ENCODE results near the gene ZNF423. TPM values are rescaled to one million over a fixed set of nuclear protein-coding genes. Genes with fewer than 3 reads are reported as not detected.

Gene ZNF423
- total and polyA plus RNA-seq, 7 donors = 2.3 to 30.7 (median 14.4) TPM

DNA sequence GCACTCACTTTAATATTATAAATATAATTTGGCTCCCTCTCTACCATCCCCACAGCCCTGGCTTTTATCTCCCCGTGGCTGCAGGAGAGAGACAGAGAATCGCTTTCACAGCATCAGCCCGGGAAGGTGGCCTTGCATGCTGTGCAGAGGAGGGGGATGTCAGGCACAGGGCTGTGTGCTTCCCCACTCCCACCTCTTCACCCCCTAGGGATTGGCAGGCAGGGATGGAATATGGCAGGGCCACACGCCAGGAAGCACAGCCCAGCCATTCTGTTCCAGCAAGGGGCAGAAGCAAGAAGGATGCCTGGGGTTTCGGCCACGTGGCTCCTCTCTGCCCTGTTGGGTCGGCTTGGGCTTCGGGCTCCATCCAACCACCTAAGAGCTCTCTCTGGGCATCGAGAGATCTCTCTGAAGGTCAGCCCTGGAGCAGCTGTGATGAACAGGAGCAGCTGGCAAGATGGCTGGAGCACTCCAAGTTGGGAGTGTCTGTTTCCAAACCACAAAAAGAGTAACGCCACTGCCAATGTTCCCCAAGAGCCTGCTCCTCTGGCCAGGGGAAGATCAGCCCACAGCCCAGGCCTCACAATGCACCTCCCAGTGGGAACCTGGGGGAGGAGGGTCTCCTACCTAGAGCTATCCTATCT is 259.1 kb downstream of the ZNF423 start:
- Histone ChIP-seq H3K4me3 (peak overlapping the region; percentile 29), H3K27me3 (ENCODE audit: insufficient read depth in 3 of 3, low read length in 2 of 3) (peaks cover 0 to 3% (median 0%) of the 10 kb centered on the region in 3 donors), H3K4me1 (peaks cover 28% of the 10 kb centered on the region), H3K27ac (no peak overlapping the region), H3K9me3 (no peaks in the 10 kb centered on the region), H3K36me3 (ENCODE audit: insufficient read depth in 1 of 2, low read depth in 1 of 2) (no peaks in the 10 kb centered on the region)
- 23 to 41% (median 25%) methylated on average over 10 of the region's 10 CpGs for WGBS, 3 donors
- DNase-seq (peak; percentile 35 to 64), ATAC-seq (peak; percentile 72 to 86 (median 83))
- intact Hi-C loops (cut with DNase I) = loop anchor here in 1 of 2 donors (5.0 kb wide), 1 partner anchor 34 kb away; no protein-coding TSS in a partner anchor
- TF ChIP-seq, protein P1, sequence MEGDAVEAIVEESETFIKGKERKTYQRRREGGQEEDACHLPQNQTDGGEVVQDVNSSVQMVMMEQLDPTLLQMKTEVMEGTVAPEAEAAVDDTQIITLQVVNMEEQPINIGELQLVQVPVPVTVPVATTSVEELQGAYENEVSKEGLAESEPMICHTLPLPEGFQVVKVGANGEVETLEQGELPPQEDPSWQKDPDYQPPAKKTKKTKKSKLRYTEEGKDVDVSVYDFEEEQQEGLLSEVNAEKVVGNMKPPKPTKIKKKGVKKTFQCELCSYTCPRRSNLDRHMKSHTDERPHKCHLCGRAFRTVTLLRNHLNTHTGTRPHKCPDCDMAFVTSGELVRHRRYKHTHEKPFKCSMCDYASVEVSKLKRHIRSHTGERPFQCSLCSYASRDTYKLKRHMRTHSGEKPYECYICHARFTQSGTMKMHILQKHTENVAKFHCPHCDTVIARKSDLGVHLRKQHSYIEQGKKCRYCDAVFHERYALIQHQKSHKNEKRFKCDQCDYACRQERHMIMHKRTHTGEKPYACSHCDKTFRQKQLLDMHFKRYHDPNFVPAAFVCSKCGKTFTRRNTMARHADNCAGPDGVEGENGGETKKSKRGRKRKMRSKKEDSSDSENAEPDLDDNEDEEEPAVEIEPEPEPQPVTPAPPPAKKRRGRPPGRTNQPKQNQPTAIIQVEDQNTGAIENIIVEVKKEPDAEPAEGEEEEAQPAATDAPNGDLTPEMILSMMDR (IDR thresholded peaks at IDR 0.05) = no peak

DNA sequence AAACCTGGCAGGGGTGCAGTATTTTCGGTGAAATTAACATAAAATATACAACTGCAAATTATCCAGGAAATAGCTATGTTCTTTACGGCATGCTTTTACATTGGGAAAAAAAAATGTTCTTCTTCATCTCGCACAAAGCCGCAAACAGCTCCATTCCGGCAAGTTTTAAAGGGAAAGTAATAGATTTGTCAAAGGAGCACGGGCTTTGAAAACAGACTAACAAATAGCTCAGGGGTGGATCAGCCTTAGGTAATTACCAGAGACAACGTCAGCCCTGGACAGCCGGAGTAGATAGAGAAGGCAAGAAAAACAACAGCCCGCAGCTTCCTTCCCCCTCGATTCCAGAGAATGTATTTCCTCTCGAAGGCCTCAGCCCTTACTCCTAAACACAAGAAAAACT is 259.8 kb downstream of the ZNF423 start:
- TF ChIP-seq, protein P1 (IDR thresholded peaks at IDR 0.05) = no peak
- ATAC-seq = peak in 1 of 4 donors; percentile 26
- Histone ChIP-seq H3K9me3 (no peaks in the 10 kb centered on the region), H3K4me1 (peaks cover 28% of the 10 kb centered on the region), H3K27me3 (ENCODE audit: insufficient read depth in 3 of 3, low read length in 2 of 3) (peaks cover 0 to 3% (median 0%) of the 10 kb centered on the region in 3 donors), H3K36me3 (ENCODE audit: insufficient read depth in 1 of 2, low read depth in 1 of 2) (no peaks in the 10 kb centered on the region), H3K27ac (no peak overlapping the region), H3K4me3 (peak overlapping the region; percentile 29)
- intact Hi-C loops (cut with DNase I) = loop anchor here in 1 of 2 donors (5.0 kb wide), 1 partner anchor 34 kb away; no protein-coding TSS in a partner anchor
- 31 to 40% (median 40%) methylated on average over 11 of the region's 11 CpGs for WGBS, 3 donors
- DNase-seq = no peak

- no peak for DNase-seq
- TF ChIP-seq, protein P1 (IDR thresholded peaks at IDR 0.05) = no peak
- no peaks in the 10 kb centered on the region for H3K9me3 ChIP-seq
- WGBS, 3 donors = 88 to 96% (median 91%) methylated on average over 12 of the region's 12 CpGs
- ATAC-seq = no peak
- H3K4me1 ChIP-seq = peaks cover 28% of the 10 kb centered on the region
- H3K4me3 ChIP-seq = no peak overlapping the region
- peaks cover 0 to 3% (median 0%) of the 10 kb centered on the region in 3 donors for H3K27me3 ChIP-seq (ENCODE audit: insufficient read depth in 3 of 3, low read length in 2 of 3)
- intact Hi-C loops (cut with DNase I) = loop anchor here in 1 of 2 donors (5.0 kb wide), 2 partner anchors 33 to 188 kb away; no protein-coding TSS in a partner anchor
- H3K27ac ChIP-seq = no peak overlapping the region
- no peaks in the 10 kb centered on the region for H3K36me3 ChIP-seq (ENCODE audit: insufficient read depth in 1 of 2, low read depth in 1 of 2)
These were observed 261.0 kb downstream of the ZNF423 start for GRCh38 chr16:49594685-49595498.

GRCh38 chr16:49594153-49594552 is 261.8 kb downstream of the ZNF423 start:
- TF ChIP-seq, protein P1 (IDR thresholded peaks at IDR 0.05) = no peak
- intact Hi-C loops (cut with DNase I) = loop anchor here in 1 of 2 donors (5.0 kb wide), 1 partner anchor 187 kb away; no protein-coding TSS in a partner anchor
- no peaks in the 10 kb centered on the region for H3K9me3 ChIP-seq

More at GRCh38 chr16:49594153-49594552, 261.8 kb downstream of the ZNF423 start:
- Histone ChIP-seq H3K4me1 (peaks cover 28% of the 10 kb centered on the region), H3K36me3 (ENCODE audit: insufficient read depth in 1 of 2, low read depth in 1 of 2) (no peaks in the 10 kb centered on the region), H3K4me3 (no peak overlapping the region), H3K27me3 (ENCODE audit: insufficient read depth in 3 of 3, low read length in 2 of 3) (peaks cover 0 to 3% (median 0%) of the 10 kb centered on the region in 3 donors), H3K27ac (no peak overlapping the region)
- ATAC-seq (no peak), DNase-seq (no peak)
- WGBS, 3 donors = 75 to 100% (median 84%) methylated on average over 2 of the region's 2 CpGs

Measured in psoas muscle (tissue), 8 donors.